ENCODE measurements around the gene CD63.

CD63 gene

DNA sequence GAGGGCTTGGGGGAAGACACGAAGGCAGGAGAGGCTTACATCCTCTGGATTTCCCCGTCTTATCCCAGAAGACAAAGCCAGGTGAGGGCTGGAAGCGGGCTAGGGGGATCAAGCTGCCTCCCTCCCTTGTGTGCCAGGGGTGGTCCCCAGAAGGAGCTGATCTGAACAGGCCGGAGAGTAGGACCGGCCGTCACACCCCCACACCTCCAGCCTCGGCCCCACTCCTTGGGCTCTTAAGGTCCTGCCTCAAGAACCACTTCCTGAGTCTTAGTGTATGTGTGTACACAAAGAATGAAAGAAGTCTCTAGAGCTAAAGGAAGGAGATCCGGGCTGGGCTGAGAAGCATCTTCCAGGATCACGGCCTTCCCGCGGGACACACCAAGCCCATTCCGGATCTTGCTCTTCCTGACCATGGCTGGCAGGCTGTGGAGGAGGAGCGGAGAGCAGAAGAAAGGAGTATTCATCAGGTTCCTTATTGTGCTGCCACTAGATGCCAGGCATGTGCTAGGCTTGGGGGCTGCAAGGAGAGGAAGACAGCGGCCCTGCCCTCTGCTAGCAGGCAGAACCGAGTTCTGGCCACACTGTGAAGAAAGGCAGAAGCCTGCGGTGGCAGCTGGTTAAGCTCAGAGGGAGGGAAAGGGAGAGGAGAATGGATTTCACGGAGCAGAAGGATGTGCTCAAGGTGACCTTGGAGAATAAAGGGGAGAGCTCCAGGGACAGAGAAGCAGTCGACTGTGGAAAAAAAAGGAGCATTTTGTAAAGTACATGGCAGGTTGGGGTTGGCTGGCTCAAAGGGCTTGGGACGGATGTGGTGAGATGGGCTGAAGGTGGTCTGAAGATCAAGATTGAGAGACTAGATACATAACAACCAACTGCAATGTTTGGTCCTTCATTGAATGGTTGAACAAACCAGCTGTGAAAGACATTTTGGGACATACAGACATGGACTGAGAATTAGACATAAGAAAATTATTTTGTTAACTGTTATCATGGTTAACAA, 1.3 kb upstream of the CD63 start:
- H3K27ac Mint-ChIP-seq = peak overlapping the region; percentile 91
- H3K36me3 Mint-ChIP-seq = peaks cover 10% of the 10 kb centered on the region
- peak; percentile 59 for ATAC-seq
- H3K27me3 Mint-ChIP-seq = no peaks in the 10 kb centered on the region
- H3K9me3 Mint-ChIP-seq = no peaks in the 10 kb centered on the region
- H3K4me3 Mint-ChIP-seq = peak overlapping the region; percentile 85
- H3K4me1 Mint-ChIP-seq = peaks cover 47% of the 10 kb centered on the region

DNA sequence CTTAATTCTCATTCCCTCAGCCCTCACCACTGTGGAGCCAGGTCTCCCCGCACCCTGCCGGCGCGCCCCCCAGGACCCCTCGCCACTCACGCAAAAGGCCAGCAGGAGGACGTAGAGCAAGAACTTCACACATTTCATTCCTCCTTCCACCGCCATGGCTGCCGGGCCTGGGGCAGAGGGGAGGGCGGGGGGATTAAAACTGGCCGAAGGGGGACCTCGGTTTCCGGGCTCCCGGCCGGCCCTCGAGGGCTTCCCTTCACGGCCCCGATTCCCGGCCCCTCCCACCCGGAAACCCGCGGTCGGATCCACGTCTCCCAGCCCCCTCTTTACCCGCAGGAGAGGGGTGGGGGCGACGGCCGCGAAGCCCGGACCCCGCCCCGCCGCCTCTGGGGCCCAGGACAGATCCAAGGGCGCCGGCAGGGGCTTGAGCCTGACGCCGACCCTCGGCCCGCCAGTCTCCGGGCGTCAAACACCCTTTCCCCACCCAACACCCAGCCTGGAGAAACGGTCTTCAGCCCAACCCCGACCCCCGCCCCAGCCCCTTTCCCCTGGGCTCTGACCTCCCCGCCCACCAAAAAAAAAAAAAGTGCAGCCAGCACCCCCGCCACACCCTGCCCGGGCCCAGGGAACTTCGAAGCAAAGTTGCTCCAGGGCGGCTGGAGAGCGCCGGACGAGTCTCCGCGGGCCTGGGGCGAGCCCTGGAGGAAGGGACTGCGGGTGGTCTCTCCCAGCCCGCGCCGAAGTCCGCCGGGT, 447 bp downstream of the CD63 start:
- H3K9me3 Mint-ChIP-seq = no peaks in the 10 kb centered on the region
- peaks cover 55% of the 10 kb centered on the region for H3K4me1 Mint-ChIP-seq
- no peaks in the 10 kb centered on the region for H3K27me3 Mint-ChIP-seq
- ATAC-seq = peak; percentile 31
- H3K36me3 Mint-ChIP-seq = peaks cover 15% of the 10 kb centered on the region
- H3K4me3 Mint-ChIP-seq = peak overlapping the region; percentile 85
- peak overlapping the region; percentile 91 for H3K27ac Mint-ChIP-seq

DNA sequence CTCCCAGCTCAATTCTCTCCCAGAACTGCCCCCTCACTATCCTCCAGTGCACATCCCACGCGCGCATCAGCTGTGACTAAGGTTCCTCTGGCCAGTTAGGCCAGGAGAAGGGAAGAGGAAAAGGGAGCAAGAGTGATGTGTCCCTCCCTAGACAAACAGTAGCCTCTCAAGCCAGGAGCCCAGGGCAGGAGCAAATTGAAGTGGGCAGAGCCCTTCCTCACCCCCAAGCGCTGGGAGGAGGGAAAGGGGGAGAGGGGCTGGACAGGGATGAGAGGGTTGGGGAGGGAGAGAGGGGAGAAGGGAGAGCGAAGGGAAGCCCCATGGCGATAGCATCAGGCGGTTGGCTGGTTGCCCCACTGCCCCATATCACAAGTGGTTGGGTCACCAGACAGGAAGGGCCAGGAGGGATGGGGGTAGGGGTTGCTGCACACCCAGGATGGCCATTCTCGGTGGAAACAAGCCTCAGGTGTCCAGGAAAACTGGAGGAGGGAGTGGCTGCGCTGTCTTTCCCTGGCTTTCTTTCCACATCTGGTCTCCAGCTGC, 1.1 kb downstream of the CD63 start:
- Mint-ChIP-seq H3K4me3 (peak overlapping the region; percentile 85), H3K27me3 (no peaks in the 10 kb centered on the region)
- ATAC-seq = no peak

DNA sequence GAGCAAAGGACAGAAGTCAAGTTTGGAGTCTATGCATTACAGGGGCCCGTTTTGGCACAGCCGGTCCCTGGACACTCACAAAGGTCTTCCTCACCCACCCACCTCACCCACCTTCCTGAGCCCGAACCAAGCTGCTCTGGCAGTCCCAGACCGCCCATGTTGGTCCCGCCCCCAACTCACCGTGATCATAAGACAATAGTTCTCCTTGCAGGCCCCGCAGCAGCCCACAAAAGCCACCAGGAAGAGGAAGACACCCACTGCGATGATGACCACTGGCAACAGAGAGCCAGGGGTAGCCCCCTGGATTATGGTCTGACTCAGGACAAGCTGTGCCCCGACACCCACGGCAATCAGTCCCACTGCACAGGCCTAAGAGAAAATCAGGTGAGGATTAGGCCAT, 1.8 kb downstream of the CD63 start:
- H3K27ac Mint-ChIP-seq = peak overlapping the region; percentile 91
- no peaks in the 10 kb centered on the region for H3K9me3 Mint-ChIP-seq
- no peaks in the 10 kb centered on the region for H3K27me3 Mint-ChIP-seq
- peaks cover 46% of the 10 kb centered on the region for H3K4me1 Mint-ChIP-seq
- peak overlapping the region; percentile 85 for H3K4me3 Mint-ChIP-seq
- peaks cover 15% of the 10 kb centered on the region for H3K36me3 Mint-ChIP-seq
- no peak for ATAC-seq

More for the DNA sequence above, 1.1 kb downstream of the CD63 start:
- Mint-ChIP-seq H3K27ac (peak overlapping the region; percentile 91), H3K9me3 (no peaks in the 10 kb centered on the region), H3K4me1 (peaks cover 51% of the 10 kb centered on the region), H3K36me3 (peaks cover 15% of the 10 kb centered on the region)

DNA sequence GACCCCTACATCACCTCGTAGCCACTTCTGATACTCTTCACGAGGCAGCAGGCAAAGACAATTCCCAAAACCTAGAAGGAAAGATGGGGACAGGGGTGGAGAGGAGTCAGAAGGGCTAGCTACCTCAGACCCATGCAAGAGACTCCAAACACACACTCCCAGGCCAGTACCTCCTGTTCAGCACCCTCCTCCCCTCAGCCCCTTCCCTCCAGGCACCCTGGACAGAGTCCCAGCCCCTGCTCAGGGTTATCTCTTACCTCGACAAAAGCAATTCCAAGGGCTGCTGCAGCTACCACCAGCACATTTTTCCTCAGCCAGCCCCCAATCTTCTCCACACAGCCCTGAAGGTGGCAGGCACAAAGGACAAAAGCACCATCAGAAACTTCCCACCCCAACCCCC, 3.3 kb downstream of the CD63 start:
- Mint-ChIP-seq H3K4me3 (no peak overlapping the region), H3K27me3 (no peaks in the 10 kb centered on the region), H3K4me1 (peaks cover 43% of the 10 kb centered on the region), H3K36me3 (peaks cover 15% of the 10 kb centered on the region), H3K27ac (peak overlapping the region; percentile 28), H3K9me3 (no peaks in the 10 kb centered on the region)
- no peak for ATAC-seq

DNA sequence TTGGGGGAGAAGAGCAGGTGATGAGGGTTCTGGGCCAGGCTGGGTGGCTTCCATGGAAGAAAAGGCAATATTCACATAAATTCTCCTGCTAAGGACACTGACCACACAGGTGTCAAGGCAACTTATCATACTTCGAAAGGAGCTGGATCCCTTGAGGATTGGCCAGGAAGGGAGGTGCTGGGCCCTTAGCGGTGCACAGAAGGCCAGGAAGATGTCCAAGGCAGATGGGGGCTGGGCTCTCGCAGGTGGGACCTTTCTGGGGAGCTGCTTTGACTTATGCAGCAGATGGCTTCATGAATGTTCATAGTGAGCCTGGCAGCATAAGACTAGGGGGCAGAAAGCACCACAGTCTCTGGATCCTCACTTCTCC, 3.9 kb downstream of the CD63 start:
- Mint-ChIP-seq H3K27ac (no peak overlapping the region), H3K36me3 (peaks cover 15% of the 10 kb centered on the region), H3K4me3 (no peak overlapping the region)

DNA sequence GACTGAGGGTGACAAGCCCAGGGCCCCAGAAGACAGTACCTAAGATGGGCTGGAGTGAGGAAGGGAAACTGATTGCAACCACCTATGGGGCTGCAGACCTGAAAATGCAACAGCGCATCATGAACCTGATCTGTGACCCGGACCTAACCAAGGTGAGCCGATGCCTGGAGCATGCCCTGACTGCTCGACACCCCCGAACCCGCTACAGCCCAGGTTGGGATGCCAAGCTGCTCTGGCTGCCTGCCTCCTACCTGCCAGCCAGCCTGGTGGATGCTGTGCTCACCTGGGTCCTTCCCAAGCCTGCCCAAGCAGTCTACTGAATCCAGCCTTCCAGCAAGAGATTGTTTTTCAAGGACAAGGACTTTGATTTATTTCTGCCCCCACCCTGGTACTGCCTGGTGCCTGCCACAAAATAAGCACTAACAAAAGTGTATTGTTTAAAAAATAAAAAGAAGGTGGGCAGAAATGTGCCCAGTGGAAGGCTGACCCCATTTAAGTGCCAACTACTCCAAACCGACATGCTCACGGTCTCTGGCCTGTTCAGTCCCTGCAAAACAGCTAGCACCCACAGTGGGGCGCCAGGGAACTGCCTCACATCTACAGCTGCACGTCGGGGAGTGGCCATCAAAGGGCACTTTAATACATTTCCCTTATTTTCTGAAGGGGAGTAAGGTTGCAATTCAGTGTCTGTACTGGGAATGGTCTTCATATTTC, 4.4 kb downstream of the CD63 start:
- H3K4me3 Mint-ChIP-seq = no peak overlapping the region

More for the DNA sequence above, 3.9 kb downstream of the CD63 start:
- no peak for ATAC-seq
- H3K9me3 Mint-ChIP-seq = no peaks in the 10 kb centered on the region
- no peaks in the 10 kb centered on the region for H3K27me3 Mint-ChIP-seq
- peaks cover 37% of the 10 kb centered on the region for H3K4me1 Mint-ChIP-seq

DNA sequence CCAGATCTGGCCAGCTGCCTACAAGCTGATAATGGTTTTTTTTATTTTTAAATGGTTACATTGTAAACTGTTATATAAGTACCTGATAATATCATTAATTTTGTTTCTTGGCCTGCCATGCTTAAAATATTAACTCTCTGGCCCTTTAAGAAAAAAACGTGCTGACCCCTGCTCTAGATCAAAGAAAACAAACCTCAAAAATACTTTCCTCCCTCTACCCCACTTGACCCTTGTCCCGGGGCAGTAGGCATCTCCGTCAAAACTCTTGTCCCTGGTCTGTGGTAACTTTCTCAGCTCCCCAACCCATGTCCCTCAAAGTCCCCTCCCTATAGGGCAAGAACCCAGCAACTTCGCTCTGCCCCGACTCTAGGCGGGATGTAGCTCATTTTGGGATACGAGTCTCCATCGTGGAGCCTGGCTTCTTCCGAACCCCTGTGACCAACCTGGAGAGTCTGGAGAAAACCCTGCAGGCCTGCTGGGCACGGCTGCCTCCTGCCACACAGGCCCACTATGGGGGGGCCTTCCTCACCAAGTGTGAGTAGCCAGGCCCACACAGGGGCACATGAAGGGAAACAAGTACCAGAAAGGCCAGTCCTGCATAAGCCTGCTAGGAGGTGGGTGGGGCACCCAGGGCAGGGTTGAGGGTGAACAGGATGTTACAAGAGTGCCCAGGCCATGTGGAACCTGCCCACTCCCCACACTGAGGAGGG, 5.1 kb downstream of the CD63 start:
- Mint-ChIP-seq H3K27ac (no peak overlapping the region), H3K9me3 (no peaks in the 10 kb centered on the region), H3K36me3 (peaks cover 15% of the 10 kb centered on the region), H3K27me3 (no peaks in the 10 kb centered on the region), H3K4me3 (no peak overlapping the region), H3K4me1 (peaks cover 36% of the 10 kb centered on the region)
- no peak for ATAC-seq

More for the DNA sequence above, 4.4 kb downstream of the CD63 start:
- Mint-ChIP-seq H3K9me3 (no peaks in the 10 kb centered on the region), H3K27me3 (no peaks in the 10 kb centered on the region), H3K4me1 (peaks cover 32% of the 10 kb centered on the region), H3K27ac (no peak overlapping the region), H3K36me3 (peaks cover 15% of the 10 kb centered on the region)
- peak; percentile 38 for ATAC-seq

DNA sequence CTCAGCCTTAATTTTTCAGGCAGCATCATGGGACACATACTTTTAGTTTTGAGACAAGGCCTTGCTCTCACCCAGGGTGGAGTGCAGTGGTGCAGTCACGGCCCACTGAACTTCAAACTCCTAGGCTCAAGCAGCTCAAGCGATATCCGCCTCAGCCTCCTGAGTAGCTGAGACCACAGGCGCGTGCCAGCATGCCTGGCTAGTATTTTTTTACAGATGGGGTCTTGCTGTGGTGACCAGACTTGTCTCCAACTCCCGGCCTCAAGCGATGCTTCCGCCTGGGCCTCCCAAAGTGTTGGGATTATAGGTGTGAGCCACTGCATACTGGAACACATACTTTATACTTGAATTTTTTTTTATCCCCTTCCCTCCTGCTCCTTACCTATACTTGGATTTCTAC, 5.9 kb downstream of the CD63 start:
- Mint-ChIP-seq H3K9me3 (no peaks in the 10 kb centered on the region), H3K36me3 (peaks cover 15% of the 10 kb centered on the region), H3K27me3 (no peaks in the 10 kb centered on the region), H3K27ac (no peak overlapping the region), H3K4me1 (peaks cover 41% of the 10 kb centered on the region), H3K4me3 (no peak overlapping the region)
- ATAC-seq = no peak

DNA sequence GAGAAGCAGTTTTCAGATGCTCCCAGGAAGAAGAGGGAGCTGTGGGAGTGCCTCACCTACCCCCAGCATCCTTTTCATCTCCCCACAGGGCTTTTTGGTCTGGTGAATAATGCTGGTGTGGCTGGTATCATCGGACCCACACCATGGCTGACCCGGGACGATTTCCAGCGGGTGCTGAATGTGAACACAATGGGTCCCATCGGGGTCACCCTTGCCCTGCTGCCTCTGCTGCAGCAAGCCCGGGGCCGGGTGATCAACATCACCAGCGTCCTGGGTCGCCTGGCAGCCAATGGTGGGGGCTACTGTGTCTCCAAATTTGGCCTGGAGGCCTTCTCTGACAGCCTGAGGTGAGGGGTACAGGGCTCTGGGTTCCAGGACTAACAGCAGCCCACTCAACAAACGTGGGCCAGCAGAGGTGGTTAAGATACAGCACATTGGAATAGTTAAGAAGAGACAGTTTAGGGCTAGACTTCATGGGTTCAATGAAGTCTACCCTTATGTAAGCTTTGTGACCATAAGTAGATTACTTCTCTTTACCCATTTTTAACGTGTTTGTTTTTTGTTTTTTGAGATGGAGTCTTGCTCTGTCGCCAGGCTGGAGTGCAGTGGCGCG, 7.1 kb downstream of the CD63 start:
- Mint-ChIP-seq H3K27me3 (no peaks in the 10 kb centered on the region), H3K36me3 (peaks cover 15% of the 10 kb centered on the region), H3K27ac (no peak overlapping the region), H3K4me3 (no peak overlapping the region), H3K9me3 (no peaks in the 10 kb centered on the region), H3K4me1 (peaks cover 41% of the 10 kb centered on the region)
- ATAC-seq = no peak

DNA sequence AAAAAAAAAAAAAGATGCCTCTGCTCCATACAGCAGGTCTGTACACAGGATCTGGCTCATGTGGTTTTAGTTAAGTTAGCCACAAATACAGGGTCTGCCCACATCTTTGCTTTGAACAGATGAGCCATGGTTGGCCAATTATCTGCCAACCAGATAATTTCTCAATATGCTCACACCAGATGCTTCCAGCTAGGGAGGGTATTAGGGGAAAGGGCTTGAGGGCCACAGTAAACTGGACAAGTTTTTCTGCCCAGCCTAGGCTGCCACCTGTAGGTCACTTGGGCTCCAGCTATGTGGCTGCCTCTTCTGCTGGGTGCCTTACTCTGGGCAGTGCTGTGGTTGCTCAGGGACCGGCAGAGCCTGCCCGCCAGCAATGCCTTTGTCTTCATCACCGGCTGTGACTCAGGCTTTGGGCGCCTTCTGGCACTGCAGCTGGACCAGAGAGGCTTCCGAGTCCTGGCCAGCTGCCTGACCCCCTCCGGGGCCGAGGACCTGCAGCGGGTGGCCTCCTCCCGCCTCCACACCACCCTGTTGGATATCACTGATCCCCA, 7.8 kb downstream of the CD63 start:
- no peak for ATAC-seq
- Mint-ChIP-seq H3K9me3 (no peaks in the 10 kb centered on the region), H3K27ac (no peak overlapping the region), H3K4me1 (peaks cover 46% of the 10 kb centered on the region), H3K27me3 (no peaks in the 10 kb centered on the region), H3K36me3 (peaks cover 14% of the 10 kb centered on the region), H3K4me3 (no peak overlapping the region)

DNA sequence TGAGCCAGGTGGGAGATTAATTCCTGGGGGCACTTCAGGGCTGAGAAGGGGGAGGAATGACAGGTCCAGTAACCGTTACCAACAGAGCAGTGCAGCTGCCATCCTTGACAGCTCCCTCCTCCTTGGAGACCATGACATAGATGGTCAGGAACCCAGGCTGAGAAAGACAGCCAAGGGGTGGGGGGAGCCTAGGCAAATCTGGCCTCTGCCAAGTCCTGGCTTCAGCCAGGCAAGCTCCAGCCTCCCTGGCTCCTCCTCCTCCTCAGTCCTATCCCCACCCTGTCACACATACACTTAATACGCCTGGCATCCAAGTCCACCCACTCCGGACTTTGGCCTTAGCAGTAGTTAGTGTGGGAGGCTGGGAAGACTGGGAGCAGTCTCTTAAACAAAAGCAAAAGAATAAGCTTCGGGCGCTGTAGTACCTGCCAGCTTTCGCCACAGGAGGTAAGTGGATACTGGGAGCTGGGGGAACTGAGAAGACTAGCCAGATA, 8.7 kb downstream of the CD63 start, which contains the start of gene RDH5:
TSS of gene RDH5 (plus strand) at position 323 of the 494 bp plus-strand sequence. CDS start 792 bp downstream, outside the sequence.
- H3K36me3 Mint-ChIP-seq = peaks cover 6% of the 10 kb centered on the region
- no peaks in the 10 kb centered on the region for H3K9me3 Mint-ChIP-seq
- H3K4me3 Mint-ChIP-seq = no peak within 1 kb of the TSS
- no peaks in the 10 kb centered on the region for H3K27me3 Mint-ChIP-seq
- ATAC-seq = no peak
- H3K27ac Mint-ChIP-seq = no peak within 1 kb of the TSS
- H3K4me1 Mint-ChIP-seq = peaks cover 46% of the 10 kb centered on the region

DNA sequence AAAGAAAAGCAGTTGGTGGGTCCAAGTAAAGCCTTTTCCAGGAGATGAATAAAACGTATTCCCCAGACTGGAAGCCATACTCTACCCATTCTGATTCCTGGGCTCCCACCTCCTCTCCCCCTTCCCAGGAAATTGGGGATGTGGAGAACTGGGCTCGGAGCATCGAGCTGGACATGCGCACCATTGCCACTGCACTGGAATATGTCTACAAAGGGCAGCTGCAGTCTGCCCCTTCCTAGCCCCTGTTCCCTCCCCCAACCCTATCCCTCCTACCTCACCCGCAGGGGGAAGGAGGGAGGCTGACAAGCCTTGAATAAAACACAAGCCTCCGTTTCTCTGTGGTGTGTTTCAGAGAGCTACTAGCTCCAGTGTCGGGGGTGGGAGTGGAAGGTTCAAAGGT, 9.4 kb downstream of the CD63 start:
- H3K4me1 Mint-ChIP-seq = peaks cover 38% of the 10 kb centered on the region
- H3K36me3 Mint-ChIP-seq = no peaks in the 10 kb centered on the region
- H3K27ac Mint-ChIP-seq = no peak overlapping the region
- H3K4me3 Mint-ChIP-seq = no peak overlapping the region
- H3K9me3 Mint-ChIP-seq = no peaks in the 10 kb centered on the region
- H3K27me3 Mint-ChIP-seq = no peaks in the 10 kb centered on the region
- no peak for ATAC-seq

Data from stimulated activated memory B cell treated with anti-CD40 and anti-IgM and Interleukin-4, amounts not matched to agents 10 μg/mL and 1 μg/mL and 100 μg/mL, for 72 hours (primary cell).